ENCODE data around the gene EHMT2.
A peak's percentile ranks its signal among the peaks of the same experiment; 100 is the strongest.
"Not testable (repeated sequence)": the region's sequence is repeated elsewhere in the genome, so short reads cannot be mapped to it uniquely, and the experiment has no call there.

EHMT2 gene

DNA sequence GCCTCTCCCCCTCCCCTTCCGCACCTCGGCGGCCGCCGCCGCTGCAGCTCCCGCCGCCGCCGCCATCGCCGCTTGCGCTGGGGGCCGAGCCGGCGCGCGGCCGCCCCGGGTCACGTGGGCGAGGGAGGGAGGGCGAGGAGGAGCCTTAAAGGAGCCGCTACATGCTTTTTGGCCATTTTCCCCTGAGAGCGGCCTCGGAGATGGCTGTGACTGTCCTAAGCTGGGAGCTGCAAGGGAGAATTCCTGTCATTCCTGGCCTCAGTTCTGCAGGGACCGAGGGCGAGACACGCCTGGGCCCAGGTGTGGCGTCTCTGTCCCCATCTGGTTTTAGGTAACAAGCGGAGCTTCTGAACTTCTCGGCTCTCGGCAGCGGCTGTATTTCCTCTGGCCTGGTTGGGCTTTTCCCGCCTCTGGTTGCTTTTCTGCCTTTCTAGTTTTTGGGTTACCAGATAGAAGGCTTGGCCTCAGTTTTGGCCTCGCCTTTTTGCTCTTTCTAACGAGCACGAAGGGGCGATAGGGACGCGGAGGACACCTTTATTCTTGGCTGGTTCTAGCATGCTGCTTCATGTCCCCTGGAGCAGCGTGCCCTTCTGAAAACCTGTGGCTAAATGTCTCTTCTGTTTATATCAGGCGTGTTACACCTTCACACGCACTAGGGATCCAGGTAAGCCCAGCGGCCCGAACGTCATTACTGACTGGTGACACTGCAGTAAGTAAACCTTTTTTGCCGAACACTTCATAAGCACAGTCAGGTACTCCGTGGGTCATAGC is at the start of gene EHMT2:
Gene EHMT2 (minus strand): TSS at position 87 of the 771 bp plus-strand sequence. CDS start 21 bp downstream, at position 66.
- DNase-seq, result peak; percentile 49 to 60

GRCh38 chr6:31947070-31947675 is 49.7 kb upstream of the EHMT2 start:
- DNase-seq, result no peak

DNA sequence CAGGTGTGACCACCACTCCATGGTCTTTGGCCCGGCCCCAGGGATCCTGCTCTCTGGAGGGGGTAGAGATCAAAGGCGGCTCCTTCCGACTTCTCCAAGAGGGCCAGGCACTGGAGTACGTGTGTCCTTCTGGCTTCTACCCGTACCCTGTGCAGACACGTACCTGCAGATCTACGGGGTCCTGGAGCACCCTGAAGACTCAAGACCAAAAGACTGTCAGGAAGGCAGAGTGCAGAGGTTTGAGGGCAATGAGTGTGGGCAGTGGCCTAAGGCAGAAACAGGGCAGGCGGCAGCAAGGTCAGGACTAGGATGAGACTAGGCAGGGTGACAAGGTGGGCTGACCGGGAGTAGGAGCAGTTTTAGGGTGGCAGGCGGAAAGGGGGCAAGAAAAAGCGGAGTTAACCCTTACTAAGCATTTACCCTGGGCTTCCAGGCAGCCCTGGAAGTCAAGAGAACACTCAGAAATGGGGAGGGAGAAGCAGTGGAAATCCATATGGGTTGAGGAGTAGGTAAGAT is 48.9 kb upstream of the EHMT2 start:
- DNase-seq, result no peak

DNA sequence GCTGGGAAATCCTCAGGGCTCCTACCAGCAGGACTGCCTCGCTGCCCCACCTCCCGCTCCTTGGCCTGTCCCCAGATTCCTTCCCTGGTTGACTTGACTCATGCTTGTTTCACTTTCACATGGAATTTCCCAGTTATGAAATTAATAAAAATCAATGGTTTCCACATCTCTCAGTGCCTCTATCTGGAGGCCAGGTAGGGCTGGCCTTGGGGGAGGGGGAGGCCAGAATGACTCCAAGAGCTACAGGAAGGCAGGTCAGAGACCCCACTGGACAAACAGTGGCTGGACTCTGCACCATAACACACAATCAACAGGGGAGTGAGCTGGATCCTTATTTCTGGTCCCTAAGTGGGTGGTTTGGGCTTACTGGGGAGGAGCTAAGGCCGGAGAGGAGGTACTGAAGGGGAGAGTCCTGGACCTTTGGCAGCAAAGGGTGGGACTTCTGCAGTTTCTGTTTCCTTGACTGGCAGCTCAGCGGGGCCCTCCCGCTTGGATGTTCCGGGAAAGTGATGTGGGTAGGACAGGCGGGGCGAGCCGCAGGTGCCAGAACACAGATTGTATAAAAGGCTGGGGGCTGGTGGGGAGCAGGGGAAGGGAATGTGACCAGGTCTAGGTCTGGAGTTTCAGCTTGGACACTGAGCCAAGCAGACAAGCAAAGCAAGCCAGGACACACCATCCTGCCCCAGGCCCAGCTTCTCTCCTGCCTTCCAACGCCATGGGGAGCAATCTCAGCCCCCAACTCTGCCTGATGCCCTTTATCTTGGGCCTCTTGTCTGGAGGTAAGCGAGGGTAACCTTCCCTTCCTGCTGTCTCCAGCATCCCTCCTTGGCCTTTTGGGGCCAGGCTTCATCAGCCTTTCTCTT is 48.2 kb upstream of the EHMT2 start, which contains the start of gene CFB:
Gene CFB (plus strand): TSS at position 589 of the 863 bp plus-strand sequence. CDS start 127 bp downstream, at position 716.
- DNase-seq, result no peak

DNA sequence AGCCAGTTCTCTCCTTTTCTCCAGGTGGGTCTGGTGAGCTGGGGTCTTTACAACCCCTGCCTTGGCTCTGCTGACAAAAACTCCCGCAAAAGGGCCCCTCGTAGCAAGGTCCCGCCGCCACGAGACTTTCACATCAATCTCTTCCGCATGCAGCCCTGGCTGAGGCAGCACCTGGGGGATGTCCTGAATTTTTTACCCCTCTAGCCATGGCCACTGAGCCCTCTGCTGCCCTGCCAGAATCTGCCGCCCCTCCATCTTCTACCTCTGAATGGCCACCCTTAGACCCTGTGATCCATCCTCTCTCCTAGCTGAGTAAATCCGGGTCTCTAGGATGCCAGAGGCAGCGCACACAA is 47.6 kb upstream of the EHMT2 start:
- no peak for DNase-seq

DNA sequence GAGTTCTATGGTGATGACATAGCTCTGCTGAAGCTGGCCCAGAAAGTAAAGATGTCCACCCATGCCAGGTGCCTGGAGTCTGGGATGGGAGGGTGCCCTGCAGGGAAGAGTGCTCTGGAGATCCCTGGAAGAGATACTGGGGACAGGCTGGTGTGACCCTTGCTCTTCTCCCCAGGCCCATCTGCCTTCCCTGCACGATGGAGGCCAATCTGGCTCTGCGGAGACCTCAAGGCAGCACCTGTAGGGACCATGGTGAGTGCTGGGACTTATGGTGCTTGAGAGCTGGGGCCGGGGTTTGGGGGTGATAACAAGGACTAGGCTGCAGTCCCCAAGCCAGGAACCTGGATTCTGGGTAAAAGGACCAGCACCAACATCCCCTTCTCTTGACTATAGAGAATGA is 46.2 kb upstream of the EHMT2 start:
- no peak for DNase-seq

- DNase-seq, result no peak
Measured at GRCh38 chr6:31940256-31940664, 42.8 kb upstream of the EHMT2 start.

DNA sequence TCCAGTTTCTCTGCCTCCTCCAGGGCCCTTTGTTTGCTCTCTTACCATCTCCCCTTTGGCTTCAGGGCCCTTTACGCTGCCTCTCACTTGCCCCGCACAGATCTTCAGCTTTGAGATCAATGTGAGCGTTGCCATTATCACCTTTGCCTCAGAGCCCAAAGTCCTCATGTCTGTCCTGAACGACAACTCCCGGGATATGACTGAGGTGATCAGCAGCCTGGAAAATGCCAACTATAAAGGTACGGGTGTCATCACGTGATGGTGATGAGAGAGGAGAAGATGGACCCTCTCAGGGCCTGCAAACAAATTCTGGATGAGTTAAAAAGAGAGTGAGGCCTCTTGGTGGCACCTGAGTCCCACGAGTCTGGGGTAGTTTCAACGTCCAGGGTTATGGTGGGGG is 38.3 kb upstream of the EHMT2 start:
- no peak for DNase-seq

- no peak for DNase-seq
Measured at GRCh38 chr6:31935021-31935420, 37.5 kb upstream of the EHMT2 start.

GRCh38 chr6:31933537-31933936 is 36.0 kb upstream of the EHMT2 start:
- DNase-seq, result no peak

DNA sequence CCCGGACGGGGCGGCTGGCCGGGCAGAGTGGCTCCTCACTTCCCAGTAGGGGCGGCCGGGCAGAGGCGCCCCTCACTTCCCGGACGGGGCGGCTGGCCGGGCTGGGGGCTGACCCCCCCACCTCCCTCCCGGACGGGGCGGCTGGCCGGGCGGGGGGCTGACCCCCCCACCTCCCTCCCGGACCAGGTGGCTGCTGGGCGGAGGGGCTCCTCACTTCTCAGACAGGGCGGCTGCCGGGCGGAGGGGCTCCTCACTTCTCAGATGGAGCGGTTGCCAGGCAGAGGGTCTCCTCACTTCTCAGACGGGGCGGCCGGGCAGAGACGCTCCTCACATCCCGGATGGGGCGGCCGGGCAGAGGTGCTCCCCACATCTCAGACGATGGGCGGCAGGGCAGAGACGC is 34.6 kb upstream of the EHMT2 start:
- not testable (repeated sequence) for DNase-seq

GRCh38 chr6:31930962-31931361 is 33.5 kb upstream of the EHMT2 start:
- no peak for DNase-seq

DNA sequence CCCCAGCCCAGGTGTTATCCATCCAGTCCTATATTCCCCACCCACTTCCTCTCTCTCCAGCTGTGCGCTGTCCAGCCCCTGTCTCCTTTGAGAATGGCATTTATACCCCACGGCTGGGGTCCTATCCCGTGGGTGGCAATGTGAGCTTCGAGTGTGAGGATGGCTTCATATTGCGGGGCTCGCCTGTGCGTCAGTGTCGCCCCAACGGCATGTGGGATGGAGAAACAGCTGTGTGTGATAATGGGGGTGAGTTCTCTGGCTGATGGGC is 31.1 kb upstream of the EHMT2 start:
- DNase-seq, result no peak

- no peak for DNase-seq
Measured at GRCh38 chr6:31927863-31928671, 30.6 kb upstream of the EHMT2 start.

- no peak for DNase-seq
Measured at GRCh38 chr6:31927242-31927862, 29.9 kb upstream of the EHMT2 start, which contains the start of gene C2. TSS of gene C2 (plus strand) at chr6:31927717. CDS start at chr6:31927753, 36 bp downstream.

DNA sequence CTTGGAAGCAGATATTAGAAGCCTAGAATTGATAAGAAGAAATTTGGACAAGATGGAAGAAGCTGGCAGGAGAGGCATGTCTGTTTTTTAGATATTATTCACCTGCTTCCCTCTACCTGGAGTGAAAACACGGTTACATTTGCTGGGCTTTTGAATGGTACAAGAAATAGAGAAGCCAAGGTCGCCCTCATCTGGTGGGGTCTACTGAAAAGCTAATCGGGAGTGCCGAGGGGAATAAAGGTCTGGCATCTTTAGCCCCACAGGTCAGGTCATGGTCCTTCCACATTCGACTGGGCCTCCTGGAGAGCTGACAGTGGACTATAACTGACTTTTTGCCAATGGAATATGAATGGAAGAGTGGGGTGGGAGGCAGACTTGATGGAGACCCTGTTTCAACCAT is 25.4 kb upstream of the EHMT2 start:
- DNase-seq, result peak in 1 of 2 donors; percentile 22

GRCh38 chr6:31920811-31921210 is 23.3 kb upstream of the EHMT2 start:
- DNase-seq, result no peak

DNA sequence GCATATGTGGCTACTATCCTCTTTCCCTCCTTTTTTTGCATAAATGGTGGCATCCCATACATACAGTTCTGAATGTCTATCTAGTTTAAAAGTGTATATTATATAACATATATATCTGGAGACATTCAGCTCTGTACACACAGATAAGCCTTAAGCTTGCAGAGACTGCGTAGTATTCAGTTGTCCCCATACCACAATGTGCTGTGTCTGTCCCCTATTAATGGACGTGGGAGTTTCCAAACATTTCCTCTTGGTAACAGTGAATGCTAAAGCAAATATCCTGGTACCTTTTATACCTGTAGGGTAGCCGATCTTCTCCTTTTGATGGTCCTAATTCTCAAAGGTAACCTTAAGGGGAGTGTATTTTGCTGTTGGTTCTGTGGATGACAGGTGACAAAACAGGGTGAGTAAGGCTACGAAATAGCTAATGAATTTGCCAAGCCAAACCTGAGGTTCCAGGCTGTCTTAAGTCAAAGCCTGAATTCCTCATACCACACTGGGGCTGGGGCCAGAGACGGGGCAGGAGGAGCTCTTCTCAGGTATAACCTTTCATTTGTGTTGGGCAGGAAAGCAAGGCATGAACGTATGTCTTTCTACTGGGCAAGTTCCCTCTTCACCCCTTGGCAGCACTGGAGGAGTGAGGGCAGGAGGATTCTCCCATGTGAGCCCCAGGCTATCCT is 22.3 kb upstream of the EHMT2 start:
- no peak for DNase-seq

- DNase-seq, result no peak
Measured at GRCh38 chr6:31918069-31918720, 20.7 kb upstream of the EHMT2 start.

DNA sequence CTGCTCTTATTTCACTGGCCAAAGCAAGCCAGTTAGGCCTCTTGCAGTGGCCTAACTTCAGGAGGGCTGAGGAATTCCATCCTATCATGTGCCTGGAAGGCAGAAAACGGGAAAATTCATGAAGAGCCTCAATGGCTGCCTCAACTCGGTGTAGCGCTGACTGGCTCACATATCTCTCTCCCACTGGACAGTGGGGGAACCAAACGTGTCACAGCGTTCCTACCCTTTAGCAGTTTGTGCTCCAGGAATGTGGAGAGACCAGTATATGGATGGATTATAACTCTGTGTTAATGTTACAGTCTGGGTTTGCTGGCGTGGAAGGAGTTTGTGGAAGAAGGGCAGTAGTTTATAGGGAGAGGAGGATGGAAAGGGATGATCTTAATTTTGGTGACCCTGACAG is 18.3 kb upstream of the EHMT2 start:
- no peak for DNase-seq

DNA sequence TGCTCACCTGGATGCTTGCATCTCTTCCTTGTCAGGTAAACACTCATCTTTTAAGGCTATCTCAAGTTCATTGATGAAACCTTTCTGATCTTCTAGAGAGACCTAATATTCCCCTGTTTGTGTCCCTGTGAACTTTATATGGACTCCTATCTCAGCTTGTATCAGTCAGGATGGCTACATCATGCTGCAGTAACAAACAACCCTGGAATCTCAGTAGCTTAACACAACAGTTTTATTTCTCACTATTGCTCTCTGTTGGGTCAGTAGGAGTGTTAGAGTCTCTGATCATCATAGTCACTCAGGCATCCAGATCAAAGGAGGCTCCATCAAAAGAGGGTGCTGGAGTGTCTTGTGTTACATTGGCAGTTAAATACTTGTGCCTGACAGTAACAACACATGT is 17.9 kb upstream of the EHMT2 start:
- no peak for DNase-seq
